HepG2 (cell line): ENCODE measurements around the gene CRADD. TPM values are rescaled to one million over a fixed set of nuclear protein-coding genes. Genes with fewer than 3 reads are reported as not detected.

Experiments used
- ATAC-seq: fragments of 200-7000 bp; cut with Tn5 transposase; 3 replicates; pipeline ENCODE4 v1.9.1; 2020; ENCODE audit warnings: mild to moderate bottlenecking, moderate library complexity
- BruUV-seq: library from RNA; stranded (reverse); fragments of 400-500 nt; replicated peaks from 2 replicates; lab custom pipeline; 2021; lab: Mats Ljungman, UMichigan
- CTCF ChIA-PET: fragments of 300-600 bp; formaldehyde crosslinking; extraction: SDS; loops from one replicate; lab custom pipeline; 2021; ENCODE audit warnings: low total read pairs, inconsistent platforms, low intra/inter-chr PET ratio; lab: Yijun Ruan, JAX
- POLR2A ChIA-PET: fragments of 350-600 bp; sonication (Branson Sonifier 250); formaldehyde crosslinking; loops from one replicate; lab custom pipeline; 2020; ENCODE audit warnings: antibody characterized with exemption, inconsistent platforms; lab: Yijun Ruan, JAX
- DNase-seq: peaks from one replicate; pipeline ENCODE4 v3.0.0-alpha.2; 2015; ENCODE audit warnings: low spot score
- FAIRE-seq: peaks from 3 replicates; lab custom pipeline; 2011; peaks lifted over from hg19 to GRCh38; lab: Jason Lieb, UNC
- H2AFZ ChIP-seq: one replicate; pipeline ENCODE4 v1.6.1; 2011; ENCODE audit warnings: low read length, inconsistent platforms
- H3K27ac ChIP-seq: fragments of 300-600 bp; 3 replicates; pipeline ENCODE4 v1.8.0; 2011; ENCODE audit warnings: mixed run types, mild to moderate bottlenecking, mixed read lengths, low read length, inconsistent platforms; ENCODE audit not compliant: insufficient read depth; ENCODE audit errors: extremely low read length
- H3K27me3 ChIP-seq, 2 experiments: fragments of 200-600 bp in 1 of 2; 2 replicates in 1 of 2; 3 replicates in 1 of 2; pipeline versions ENCODE4 v1.6.0 to v1.8.0; 2011; ENCODE audit warnings: low read length in 2 of 2, mild to moderate bottlenecking in 2 of 2, moderate library complexity in 2 of 2, inconsistent platforms in 1 of 2; ENCODE audit not compliant: insufficient read depth in 2 of 2, control insufficient read depth in 1 of 2
- H3K36me3 ChIP-seq, 2 experiments: fragments of 200-600 bp in 1 of 2; replicated peaks in 1 of 2; 2 replicates in 1 of 2; 3 replicates in 1 of 2; pipeline versions ENCODE4 v1.5.1 to v1.8.0; 2011; ENCODE audit warnings: low read length in 2 of 2, inconsistent platforms in 1 of 2; ENCODE audit not compliant: insufficient read depth in 2 of 2, control insufficient read depth in 1 of 2
- H3K4me1 ChIP-seq: 2 replicates; pipeline ENCODE4 v1.5.1; 2012; ENCODE audit warnings: low read length, inconsistent platforms; ENCODE audit not compliant: insufficient read depth
- H3K4me2 ChIP-seq: 2 replicates; pipeline ENCODE4 v1.6.0; 2011; ENCODE audit warnings: low read depth, low read length, inconsistent platforms
- H3K4me3 ChIP-seq, 3 experiments: fragments of 200-600 bp in 1 of 3; sonication (generic), shearing (Covaris generic) in 1 of 3; replicated peaks in 1 of 3; 2 replicates each; pipeline ENCODE4 v1.5.1; 2011 to 2016; ENCODE audit warnings: low read length in 3 of 3, inconsistent platforms in 2 of 3, low read depth in 2 of 3, mild to moderate bottlenecking in 2 of 3, control low read depth in 1 of 3, mixed read lengths in 1 of 3; ENCODE audit not compliant: insufficient read depth in 1 of 3
- H3K79me2 ChIP-seq: one replicate; pipeline ENCODE4 v1.6.1; 2011; ENCODE audit warnings: low read length, inconsistent platforms; ENCODE audit not compliant: insufficient read depth
- H3K9ac ChIP-seq: 2 replicates; pipeline ENCODE4 v1.6.0; 2011; ENCODE audit warnings: mild to moderate bottlenecking, low read depth, low read length, inconsistent platforms; ENCODE audit not compliant: insufficient read depth
- H3K9me3 ChIP-seq: 2 replicates; pipeline ENCODE4 v1.5.1; 2012; ENCODE audit warnings: mild to moderate bottlenecking, low read length
- H4K20me1 ChIP-seq: 2 replicates; pipeline ENCODE4 v1.6.0; 2011; ENCODE audit warnings: inconsistent platforms, mild to moderate bottlenecking, low read length, moderate library complexity; ENCODE audit not compliant: insufficient read depth
- AHR ChIP-seq: IDR thresholded peaks from 2 replicates; pipeline ENCODE4 v1.6.1; 2018; ENCODE audit warnings: missing genetic modification reagents, missing compliant biosample characterization
- FOXP1 ChIP-seq, 2 experiments: fragments of 450-650 bp in 1 of 2; IDR thresholded peaks; 2 replicates each; pipeline ENCODE4 v1.6.1; 2017 to 2018; ENCODE audit warnings: antibody characterized with exemption in 1 of 2
- KAT2B ChIP-seq: fragments of 150-350 bp; IDR thresholded peaks from 2 replicates; pipeline ENCODE4 v1.6.1; 2014; ENCODE audit warnings: low read depth, low read length, borderline replicate concordance
- ONECUT2 ChIP-seq: sonication (generic); formaldehyde crosslinking; IDR thresholded peaks from 2 replicates; pipeline ENCODE4 v1.4.0; 2020; ENCODE audit warnings: missing genetic modification reagents
- PRDM10 ChIP-seq: sonication (generic); formaldehyde crosslinking; IDR thresholded peaks from 2 replicates; pipeline ENCODE4 v1.4.0; 2020; ENCODE audit warnings: low read depth, missing genetic modification reagents
- RFXAP ChIP-seq: sonication (generic); formaldehyde crosslinking; IDR thresholded peaks from 2 replicates; pipeline ENCODE4 v1.4.0; 2020; ENCODE audit warnings: missing genetic modification reagents, borderline replicate concordance
- SP2 ChIP-seq: sonication (generic); formaldehyde crosslinking; IDR thresholded peaks from 2 replicates; pipeline ENCODE4 v1.5.1; 2020; ENCODE audit warnings: mild to moderate bottlenecking, missing genetic modification reagents
- ZXDC ChIP-seq: sonication (generic); formaldehyde crosslinking; IDR thresholded peaks from 2 replicates; pipeline ENCODE4 v1.5.0; 2020; ENCODE audit warnings: mild to moderate bottlenecking, missing genetic modification reagents
- WGBS: methylation state at CpG from one replicate; pipeline ENCODE4 v1.1.6; 2017; ENCODE audit warnings: low lambda C conversion rate; 5-methylcytosine and 5-hydroxymethylcytosine counted together
- in situ Hi-C: cut with HindIII; loops from 2 replicates; pipeline ENCODE4 v1.10.0; 2017; ENCODE audit warnings: low pct_unique_long_range_greater_than_20kb; ENCODE audit not compliant: extremely low pct_ligation_motif_present
- intact Hi-C: fragments of 100-400 bp; cut with micrococcal nuclease; formaldehyde crosslinking; loops from one replicate; pipeline ENCODE4 v1.10.0; 2022; ENCODE audit not compliant: unreplicated experiment
- polyA plus RNA-seq, 8 experiments: library from polyadenylated mRNA; depleted of rRNA in 3 of 8; stranded (reverse) in 7 of 8; unstranded in 1 of 8; fragments of >200 nt; fragmentation: Illumina TruSeq in 4 of 8; extraction: Trizol in 4 of 8; gene quantifications; 2 replicates each; pipeline versions ENCODE4 v1.2.1 to v1.2.3, GENCODE V29; 2011 to 2016; ENCODE audit warnings: low read depth in 4 of 8, missing spikeins in 1 of 8, mixed read lengths in 1 of 8; ENCODE audit not compliant: insufficient read depth in 1 of 8
- total RNA-seq, 5 experiments: library from RNA; depleted of rRNA; stranded (reverse); fragments of >200 nt; fragmentation: Illumina TruSeq; extraction: Trizol; gene quantifications; 2 replicates each; pipeline ENCODE4 v1.2.3, GENCODE V29; 2016; ENCODE audit warnings: low read depth in 1 of 5

Gene CRADD
- total and polyA plus RNA-seq, 2 of the 13 experiments (the other 11 are each of a cell fraction or from before 2014, with no cell fraction given), result 12.4 to 18.8 TPM

- TF ChIP-seq ZXDC (CRISPR knock-in tag) (no peak), PRDM10 (CRISPR knock-in tag) (no peak), RFXAP (no peak), FOXP1 (IDR thresholded peaks at IDR 0.05) (no peak), FOXP1 (CRISPR knock-in tag; IDR thresholded peaks at IDR 0.05) (no peak), SP2 (CRISPR knock-in tag) (no peak)
Measured at GRCh38 chr12:93714382-93714781, 37.2 kb downstream of the CRADD start (continued).

- ATAC-seq (no peak), DNase-seq (no peak), FAIRE-seq (no peak)
- H3K9ac ChIP-seq, result no peak overlapping the region
- peaks cover 4% of the 10 kb centered on the region; the same call in 1 of the 2 replicates for H3K9me3 ChIP-seq
- POLR2A ChIA-PET, result no interaction called here
- H3K4me1 ChIP-seq, result peaks cover 13% of the 10 kb centered on the region
- peak; percentile 63; the same call in 1 of the 2 replicates for TF ChIP-seq ONECUT2 (CRISPR knock-in tag)
- no peak for TF ChIP-seq AHR (CRISPR knock-in tag)
- peak; percentile 96 for TF ChIP-seq KAT2B
- 53% methylated on average over 1 of the region's 1 CpG for WGBS
- intact Hi-C loops, result no loop called here
- H3K27me3 ChIP-seq, result no peaks in the 10 kb centered on the region
- CTCF ChIA-PET, result no interaction called here
- no peak overlapping the region for H2AFZ ChIP-seq
- in situ Hi-C loops, result no loop called here
- no peaks in the 10 kb centered on the region for H4K20me1 ChIP-seq
- BruUV-seq, result no TSS peak
- no peak overlapping the region for H3K4me2 ChIP-seq
- H3K4me3 ChIP-seq, result no peak overlapping the region
- H3K36me3 ChIP-seq, result no peaks in the 10 kb centered on the region
- no peak overlapping the region for H3K27ac ChIP-seq
- no peaks in the 10 kb centered on the region for H3K79me2 ChIP-seq
Measured at GRCh38 chr12:93719710-93720109, 42.5 kb downstream of the CRADD start.
